Ammon's horn (tissue), 1 donor: ENCODE data around the gene DPY19L1.
"Not testable (repeated sequence)": the region's sequence is repeated elsewhere in the genome, so short reads cannot be mapped to it uniquely, and the experiment has no call there.

Experiments
- DNase-seq: peaks from one replicate; pipeline ENCODE4 v3.0.0-alpha.2; 2016; ENCODE audit warnings: low spot score

Gene DPY19L1

DNA sequence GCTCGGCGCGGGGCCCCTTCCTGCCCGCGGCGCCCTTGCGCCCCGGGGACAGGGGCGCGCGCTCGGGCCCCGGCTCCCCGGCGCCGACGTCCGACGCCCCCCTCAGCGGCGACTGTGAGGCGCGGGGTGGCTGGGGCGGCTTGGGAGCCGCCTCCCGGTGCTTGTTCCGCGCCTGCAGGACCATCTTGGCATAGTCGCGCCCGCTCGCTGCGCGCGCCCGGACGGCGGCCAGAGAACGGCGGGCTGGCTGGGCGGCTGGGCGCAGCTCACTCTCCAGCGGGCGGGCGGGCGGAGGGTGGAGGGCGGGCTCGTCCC, at the start of gene DPY19L1:
Gene DPY19L1, minus strand, starts transcription at position 275 of the 315 bp plus-strand sequence. Its CDS starts 91 bp downstream, at position 184.
- no peak for DNase-seq

DNA sequence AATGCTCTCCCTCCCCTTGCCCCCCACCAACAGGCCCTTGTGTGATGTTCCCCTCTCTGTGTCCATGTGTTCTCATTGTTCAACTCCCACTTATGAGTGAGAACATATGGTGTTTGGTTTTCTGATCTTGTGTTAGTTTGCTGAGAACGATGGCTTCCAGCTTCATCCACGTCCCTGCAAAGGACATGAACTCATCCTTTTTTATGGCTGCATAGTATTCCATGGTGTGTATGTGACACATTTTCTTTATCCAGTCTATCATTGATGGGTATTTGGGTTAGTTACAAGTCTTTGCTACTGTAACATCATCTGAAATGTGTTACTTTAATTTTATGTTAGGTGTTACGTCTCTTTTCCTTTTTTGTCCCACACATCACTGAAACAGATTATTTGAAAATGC, 42.2 kb upstream of the DPY19L1 start:
- DNase-seq, result not testable (repeated sequence)

DNA sequence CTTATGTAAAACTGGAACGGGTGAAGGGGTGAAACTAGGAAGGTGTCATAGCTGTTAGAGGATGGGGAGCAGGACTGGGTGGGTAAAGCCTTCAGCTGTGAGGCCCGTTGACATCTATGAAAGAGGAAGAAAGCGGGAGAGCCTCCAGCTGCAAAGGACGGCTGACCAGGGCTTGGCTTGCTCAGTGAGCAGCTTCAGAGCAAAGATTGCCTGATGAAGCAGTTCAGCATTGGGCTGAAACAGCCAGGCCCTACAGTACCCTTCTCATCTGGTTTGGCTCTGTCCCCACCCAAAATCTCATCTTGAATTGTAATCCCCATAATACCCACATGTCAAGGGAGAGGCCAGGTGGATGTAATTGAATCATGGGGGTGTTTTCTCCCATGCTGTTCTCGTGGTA, 36.7 kb upstream of the DPY19L1 start:
- DNase-seq, result not testable (repeated sequence)

DNA sequence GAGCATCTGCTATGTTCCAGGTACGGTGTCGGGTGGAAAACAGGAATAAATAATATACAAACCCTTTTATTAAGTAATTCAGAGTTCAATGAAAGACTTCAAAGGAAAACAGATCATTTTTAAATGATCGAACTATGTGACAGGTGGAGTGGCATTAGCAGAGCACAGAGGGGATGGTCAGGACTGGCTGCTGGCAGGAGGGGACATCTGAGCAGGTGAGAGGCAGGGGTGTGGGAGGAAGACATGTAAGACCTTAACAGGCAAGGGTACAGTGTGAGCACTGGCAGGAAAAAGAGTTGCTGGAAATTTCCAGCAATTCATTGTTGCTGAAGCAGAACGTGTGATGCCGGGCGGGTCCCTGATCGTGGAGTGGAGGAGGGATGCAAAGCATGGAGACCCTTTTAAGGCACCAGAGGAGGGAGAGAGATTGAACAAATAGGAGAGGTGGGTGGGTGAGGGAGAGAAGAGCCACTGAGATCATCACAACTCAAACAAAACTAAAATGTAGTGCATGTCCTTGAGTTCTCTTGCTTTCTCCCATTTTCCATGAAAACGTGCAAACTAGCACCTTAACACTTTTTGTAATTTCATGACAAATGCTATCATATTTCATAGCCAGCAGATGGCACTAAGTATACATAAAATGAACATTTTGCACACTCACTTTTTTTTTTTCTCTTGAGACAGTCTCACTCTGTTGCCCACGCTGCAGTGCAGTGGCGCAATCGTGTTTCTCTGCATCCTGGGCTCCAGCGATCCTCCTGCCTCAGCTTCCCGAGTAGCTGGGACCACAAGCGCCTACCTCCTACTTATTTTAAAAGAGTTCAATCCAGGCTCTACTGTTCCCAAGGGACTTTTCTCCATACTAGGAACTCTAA, 35.9 kb upstream of the DPY19L1 start:
- DNase-seq, result peak; percentile 38

DNA sequence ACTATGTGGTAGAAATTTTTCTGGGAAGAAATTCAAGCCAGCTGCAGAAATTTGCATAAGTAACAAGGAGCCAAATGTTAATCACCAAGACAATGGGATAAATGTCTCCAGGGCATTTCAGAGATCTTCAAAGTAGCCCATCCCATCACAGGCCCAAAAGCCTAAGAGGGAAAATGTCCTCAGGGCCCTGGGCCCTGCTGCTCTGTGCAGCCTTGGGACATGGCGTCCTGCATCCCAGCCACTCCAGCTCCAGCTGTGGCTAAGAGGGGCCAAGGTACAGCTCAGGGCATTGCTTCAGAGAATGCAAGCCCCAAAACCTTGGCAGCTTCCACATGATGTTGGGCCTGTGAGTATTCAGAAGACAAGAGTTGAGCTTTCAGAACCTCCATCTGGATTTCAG, 31.8 kb upstream of the DPY19L1 start:
- not testable (repeated sequence) for DNase-seq

DNA sequence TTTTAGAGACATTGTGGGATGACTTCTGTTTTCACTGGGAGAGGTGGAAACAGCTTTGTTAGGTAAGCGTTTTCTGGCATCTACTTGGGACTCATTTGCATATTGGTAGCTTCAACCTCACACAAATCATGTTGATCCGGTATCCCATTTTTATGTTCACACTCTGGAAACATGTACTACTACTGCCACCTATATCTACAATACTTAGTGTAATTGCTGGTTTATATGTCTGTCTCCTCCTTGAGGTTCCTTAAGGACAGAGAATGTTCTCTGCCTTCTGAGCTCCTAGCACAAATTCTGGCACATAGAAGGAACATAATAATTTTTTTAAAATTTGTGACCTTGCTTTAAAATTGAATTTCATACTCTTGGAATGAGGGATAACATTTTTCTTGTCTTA, 28.1 kb upstream of the DPY19L1 start:
- DNase-seq, result not testable (repeated sequence)

DNA sequence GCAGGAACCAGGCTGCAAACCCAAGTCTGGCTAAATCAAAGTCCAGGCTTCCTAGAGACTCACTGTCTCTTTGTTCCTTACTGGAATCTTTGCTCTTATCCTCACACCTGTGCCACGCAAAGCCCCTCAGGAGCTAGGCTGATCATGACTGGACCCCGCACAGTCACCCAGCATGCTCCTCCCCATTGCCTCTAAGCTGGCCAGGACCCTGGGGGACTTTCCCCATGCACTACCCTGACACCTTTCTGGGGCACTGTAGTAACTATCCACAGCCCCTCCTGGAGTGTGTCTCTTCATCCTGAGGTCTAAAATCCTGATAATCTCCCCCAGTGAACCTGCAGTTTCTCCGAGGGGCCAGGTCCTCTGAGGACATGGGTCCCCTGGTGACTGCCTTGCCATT, 21.3 kb upstream of the DPY19L1 start:
- not testable (repeated sequence) for DNase-seq

DNA sequence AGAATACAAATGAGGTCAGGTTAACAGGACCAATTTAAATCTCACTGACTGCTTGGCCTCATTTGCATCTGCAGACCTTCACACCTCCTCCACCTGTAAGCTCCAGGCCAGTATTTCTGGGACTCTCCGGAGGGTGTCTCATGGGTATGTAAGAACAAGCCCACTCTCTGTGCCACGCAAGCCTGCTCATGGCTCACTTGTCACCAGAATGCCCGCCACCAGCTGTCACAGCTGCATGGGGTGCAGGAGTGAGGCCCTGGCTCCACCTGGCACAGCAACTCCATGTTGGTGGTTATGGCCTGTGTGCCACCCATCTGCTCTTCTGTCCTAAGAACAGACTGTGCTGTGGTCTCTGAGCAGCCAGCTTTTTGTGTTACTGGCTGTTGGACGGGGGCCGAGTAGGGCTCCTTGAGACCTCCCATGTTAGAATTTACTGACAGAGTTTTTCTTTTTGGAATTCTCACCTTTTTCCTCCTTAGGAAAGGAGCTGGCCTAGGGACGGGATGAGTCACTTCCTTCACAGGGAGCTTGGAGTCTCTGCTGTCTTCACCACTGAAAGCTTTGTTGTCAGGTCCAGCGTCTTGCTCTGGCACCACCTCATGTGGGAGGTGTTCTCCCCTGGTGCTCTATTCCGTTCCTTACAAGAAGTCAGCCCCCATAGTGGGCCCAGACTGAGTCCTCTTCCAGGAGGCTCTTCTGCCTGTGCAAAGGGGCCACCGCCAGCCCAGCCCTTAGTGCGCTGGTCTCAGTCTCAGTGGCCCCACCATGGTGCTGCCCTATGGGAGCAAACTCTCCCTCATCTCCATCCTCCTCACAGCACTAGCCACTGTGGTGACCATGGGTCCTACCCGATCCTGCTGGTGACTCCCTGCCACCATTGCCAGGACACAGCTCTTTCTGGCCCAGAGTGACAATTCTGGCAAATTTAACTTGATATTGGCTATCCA, 20.5 kb upstream of the DPY19L1 start:
- DNase-seq, result not testable (repeated sequence)

DNA sequence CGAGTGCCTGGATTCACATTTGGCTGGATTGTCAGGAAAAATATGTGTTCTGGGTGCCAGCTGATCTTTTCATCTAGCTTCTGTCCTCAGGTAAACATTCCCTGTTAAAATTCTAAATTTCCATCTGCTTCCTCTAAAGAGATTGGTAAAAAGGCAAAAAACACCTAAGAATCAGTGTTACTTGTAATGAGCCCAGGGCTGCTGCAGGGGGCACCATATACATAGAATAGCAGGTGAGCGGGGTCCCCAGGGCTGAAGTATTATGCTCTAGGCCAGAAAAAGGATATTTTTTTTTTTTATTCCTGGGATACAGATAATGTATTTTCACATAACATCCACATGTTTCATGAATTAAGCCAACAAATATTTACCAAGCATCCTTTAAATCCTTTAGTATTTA, 18.4 kb upstream of the DPY19L1 start:
- not testable (repeated sequence) for DNase-seq

DNA sequence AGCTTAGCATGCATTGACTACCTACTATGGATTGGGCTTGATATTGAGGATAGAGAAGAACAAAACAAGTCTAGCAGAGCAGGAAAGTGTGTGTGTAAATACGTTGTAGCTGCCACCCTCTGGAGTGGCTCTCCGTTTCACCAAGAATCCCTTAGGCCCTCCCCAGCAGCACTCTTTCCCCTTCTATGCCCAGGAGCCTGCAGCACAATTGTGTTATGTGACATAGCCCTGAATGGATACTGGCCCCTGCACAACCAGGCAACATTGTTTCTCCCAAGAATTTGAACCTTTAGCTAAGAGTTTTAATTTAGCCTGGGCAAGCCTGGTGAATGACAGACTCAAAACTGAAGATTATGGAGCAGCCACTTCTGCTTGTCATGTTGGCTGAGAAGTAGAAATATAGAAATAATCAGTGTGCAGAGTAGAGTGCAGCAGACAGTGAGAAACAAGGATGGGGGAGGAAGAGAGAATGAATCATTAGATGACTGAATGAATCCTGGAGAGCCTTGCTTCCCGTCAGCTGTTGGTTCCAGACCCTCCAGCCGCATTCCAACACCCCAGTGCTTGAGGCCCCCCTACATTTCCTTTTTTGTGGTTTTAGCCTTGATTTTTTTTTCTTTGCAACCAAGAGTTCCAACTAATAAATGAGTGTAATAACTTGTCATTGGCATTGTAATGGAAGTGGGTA, 16.3 kb upstream of the DPY19L1 start:
- not testable (repeated sequence) for DNase-seq

DNA sequence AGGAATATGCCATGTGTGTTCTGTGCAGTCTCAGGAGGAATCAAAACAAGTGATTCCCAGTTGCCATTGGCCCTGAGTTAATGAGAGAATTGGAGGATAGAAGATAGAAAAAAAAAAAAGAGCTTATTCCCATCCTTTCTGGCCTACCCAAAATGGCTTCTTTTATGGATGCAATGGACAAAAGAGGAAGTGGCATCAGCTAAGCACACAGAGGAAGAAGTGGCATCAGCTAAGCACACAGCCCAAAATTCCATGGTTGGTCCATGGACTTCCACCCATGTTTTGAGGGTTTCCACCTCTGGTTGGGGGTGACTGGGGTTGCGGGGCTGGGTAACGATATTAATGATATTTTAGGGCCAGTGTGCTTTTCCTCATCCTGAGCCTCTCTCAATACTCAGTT, 11.1 kb upstream of the DPY19L1 start:
- not testable (repeated sequence) for DNase-seq

DNA sequence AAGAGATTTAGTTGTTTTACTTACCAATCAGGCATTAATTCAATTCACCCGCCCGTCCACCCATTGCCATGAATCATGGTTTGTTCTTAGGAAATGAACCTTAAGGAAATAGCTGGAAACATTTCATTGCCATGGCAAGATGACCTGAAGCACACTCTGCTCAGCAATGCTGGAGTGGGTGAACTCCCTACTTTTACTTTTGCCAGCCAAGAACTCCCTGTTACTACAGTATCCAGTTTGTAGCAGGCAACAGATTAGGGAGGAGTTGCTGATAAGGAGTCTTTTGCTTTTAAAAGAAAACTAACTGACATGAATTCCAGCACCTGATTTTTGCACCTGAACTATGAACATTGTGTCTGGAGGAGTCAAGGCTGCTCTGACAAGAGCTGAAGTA, 10.6 kb upstream of the DPY19L1 start:
- DNase-seq, result peak; percentile 18

DNA sequence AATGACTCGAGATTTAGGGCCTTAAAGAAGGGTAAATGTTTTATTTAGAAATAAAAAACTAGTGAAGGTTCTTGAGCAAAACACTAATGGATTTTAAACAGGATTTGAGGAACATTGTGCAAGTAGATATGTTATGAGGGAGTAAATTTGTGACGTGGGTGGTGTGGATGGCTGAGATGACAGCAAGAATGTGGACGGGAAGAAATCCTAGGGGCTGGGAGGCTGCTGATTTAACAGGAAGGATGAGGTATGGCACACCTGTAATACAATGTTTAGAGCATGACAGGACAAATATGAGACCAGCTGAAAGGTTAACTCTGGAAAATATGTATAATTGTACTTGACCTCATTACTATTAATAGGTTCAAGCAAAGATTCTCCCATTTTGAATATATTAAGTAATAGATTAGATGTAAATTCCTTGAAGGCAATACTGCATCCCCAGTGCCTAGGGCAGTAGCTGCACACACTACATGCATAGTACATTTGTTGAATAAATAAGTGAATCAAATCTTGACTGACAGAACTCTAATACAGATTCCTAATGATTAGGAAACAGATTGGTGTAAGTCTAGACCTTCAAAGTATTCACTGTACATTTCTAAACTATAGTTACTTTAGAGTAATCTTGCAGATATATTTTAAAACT, 10.1 kb upstream of the DPY19L1 start:
- DNase-seq, result not testable (repeated sequence)

DNA sequence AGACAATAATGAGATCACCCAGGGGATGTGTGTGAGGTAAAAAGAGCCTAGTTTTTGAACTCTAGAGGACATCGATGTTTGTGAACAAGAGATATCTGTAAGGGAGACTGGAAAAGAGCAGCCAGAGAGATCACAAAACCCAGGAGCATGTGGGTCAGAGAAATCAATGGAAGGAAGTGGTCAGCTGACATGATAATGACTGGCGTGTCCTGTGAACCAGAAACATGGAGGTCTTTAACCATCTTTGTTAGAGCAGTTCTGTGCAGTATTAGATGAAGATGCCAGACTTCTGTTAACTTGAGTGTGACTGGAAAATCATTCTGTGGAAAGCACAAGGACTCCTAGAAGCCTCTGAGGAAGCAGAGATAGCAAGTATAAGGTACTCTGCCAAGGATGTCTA, 6.0 kb upstream of the DPY19L1 start:
- not testable (repeated sequence) for DNase-seq

DNA sequence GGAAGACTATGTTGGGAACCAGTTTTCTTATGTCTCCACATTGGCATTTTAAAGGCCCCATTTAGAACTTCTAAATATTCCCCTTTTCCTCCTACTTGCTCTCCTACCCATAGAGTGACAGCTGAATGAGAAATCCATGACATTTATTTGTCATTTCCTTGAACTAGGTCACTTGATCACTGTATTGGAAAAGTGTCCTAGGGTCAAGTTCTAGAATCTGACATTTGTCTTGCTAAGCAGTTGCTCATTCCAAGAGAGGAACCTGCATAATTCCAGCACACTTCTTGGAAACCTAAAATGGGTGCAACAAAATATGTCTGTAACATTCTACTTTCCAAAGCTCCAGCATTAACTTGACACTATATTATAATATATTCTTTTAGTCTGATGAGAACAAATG, 3.6 kb upstream of the DPY19L1 start:
- no peak for DNase-seq

DNA sequence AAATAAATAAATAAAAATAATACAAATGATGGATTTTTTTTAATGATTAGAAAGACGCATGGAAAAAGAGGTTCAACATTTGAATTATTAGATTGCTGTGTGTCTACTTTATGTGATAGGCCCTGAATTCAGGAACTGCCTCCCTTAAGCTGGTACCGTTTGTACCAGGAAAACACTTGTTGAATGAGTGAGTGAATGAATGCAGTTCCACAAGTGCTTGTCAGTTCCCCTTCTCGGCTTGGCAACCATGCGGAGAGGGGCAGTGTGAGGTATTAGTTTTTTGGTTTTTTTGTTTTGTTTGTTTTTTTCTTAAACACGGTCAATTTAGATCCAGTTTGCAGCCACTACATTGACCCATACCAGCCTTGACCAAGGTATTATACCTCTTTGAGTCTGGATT, 2.1 kb upstream of the DPY19L1 start:
- no peak for DNase-seq

DNA sequence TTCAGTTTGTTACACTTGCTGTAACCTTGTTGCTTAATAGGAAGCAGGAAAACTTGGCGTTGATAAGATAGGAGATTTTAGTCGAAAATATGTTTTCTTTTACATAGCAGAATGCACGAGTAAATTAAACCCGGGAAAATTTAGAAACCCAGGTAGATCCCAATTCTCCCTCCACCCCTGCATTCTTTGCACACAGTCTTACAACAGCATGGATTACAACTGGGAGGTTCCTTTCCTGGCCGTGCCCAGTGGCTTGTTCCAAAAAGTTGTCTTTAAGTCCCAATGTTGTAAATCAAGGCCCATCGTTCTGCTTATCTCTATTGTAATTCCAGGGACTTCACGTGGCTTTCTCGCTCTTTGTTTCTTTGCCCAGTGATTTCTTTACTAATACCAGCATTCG, 1.1 kb upstream of the DPY19L1 start:
- no peak for DNase-seq

DNA sequence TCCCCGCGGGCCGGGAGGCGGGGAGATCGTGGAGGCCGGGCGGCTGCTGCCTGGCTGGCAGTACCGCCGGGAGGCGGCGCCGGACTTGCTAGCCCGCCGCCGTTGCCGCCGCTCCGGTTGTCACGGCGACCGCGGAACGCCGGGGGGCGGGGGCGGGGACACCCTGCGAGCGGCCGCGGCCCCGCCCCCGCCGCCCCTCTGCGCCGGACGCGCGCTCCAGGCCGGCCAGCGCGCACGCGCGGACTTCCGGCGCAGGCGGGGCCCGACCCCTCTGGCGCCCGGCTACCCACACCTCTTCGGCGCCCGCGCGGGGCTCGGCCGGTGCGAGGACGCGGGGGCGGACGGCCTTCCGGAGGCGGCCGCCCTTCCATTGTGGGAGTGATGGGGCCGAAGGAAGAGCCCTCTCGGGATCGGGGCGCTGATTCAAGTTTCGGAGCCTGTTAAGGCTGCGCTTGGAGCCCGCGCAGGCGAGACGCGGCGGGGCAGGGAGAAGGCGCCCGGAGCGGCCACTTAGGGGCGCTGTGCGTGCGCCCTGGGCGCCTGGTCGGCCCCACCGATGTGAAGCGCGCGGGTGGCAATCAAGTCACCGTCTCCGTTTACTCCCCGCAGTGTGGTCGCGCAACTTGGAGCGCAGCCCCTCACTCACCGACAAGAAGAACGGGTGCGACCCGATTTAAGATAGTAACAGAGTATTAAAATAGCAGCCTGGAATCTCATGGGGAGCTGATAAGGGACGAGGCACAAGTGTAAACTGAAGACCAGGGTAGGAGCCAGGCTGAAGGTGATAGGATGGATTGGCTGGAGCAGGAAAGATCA, 449 bp upstream of the DPY19L1 start:
- DNase-seq, result peak; percentile 96

DNA sequence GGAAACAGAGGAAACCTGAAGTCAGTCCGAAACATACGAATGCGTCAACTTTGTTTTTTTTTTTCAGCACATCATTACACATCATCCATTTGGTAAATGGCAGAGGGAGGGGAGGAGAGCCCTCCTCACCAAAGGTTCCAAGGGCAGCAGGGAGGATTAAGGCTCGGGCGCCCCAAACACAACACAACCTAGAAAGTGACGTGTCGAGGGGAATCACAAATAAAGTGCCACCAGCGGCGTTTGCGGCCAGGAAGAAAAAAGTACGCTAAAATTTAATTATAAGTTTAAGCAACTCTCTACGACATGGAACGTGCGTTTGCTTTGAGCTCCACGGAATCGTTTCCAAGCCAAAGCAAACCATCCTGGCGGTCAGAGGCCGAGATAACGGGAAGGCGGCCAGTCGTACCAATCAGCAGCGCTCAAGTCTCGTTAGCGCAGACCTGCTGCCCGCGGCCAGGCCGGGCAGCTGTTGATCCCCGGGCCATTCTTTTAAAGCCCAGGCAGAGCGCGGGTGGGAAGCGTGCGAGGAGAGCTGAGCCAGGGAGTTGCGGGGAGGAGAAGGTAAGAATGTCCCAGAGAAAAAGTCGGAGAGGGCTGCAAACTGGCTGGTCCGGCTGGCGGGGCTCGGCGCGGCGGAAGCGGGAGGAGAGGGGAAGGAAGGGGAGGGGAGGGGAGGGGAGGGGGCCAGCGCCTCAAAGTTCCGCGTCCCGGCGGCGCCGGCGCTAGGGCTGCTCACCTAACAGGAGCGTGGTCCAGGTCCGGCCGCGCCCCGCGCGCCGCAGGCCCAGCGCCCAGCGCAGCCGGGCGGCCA, 719 bp downstream of the DPY19L1 start:
- peak; percentile 54 for DNase-seq

DNA sequence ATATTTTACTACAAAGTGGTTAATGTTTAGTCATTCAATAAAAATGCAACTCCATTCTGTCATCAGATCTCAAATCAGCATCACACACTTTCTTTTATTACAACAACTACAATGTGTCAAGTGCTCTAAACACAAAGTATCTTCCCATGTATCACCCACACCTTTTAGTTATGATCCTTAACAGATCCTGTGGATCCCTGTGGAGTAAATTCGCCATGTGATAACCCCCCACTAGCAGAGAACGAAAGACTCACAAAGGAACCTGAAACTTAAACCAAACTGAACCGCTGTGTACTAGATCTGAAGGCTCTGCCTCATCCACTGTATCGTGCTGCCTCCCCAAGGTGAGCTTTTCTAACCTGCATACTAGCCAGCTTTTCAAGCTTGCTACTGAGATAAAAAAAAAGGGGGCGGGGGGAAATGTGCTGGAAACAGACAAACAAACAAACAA, 1.7 kb downstream of the DPY19L1 start:
- DNase-seq, result peak; percentile 33
